ENCODE measurements around the gene WDR53. TPM values are rescaled to one million over a fixed set of nuclear protein-coding genes. Genes with fewer than 3 reads are reported as not detected.

The WDR53 gene
- total and polyA plus RNA-seq, 2 donors (not counting 3 experiments of a cell fraction or from before 2014, with no cell fraction given): 5.2 to 13.0 TPM

DNA sequence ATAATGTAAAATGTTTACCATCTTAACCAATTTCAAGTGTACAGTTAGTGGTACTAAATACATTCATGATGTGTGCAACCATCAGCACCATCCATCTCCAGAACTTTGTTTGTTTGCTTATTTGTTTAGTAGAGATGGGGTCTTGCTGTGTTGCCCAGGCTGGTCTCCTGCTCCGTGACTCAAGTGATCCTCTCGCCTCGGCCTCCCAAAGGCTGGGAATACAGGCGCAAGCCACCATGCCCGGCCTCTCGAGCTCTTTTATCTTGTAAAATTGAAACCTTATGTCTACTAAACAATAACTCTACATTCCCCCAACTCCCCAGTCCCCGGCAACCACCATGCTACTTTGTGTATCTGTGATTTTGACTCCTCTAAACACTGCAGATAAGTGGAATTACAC is 32.0 kb upstream of the WDR53 start:
- POLR2A ChIA-PET: no interaction called here
- CTCF ChIA-PET: interaction anchor here (0.6 kb wide), 1 partner anchor 20 kb away, joined by 4 read pairs; no protein-coding TSS in a partner anchor
- DNase-seq (ENCODE audit: low read depth, low spot score) (no peak), FAIRE-seq (no peak)
- dilution Hi-C loops (cut with MboI; ENCODE audit: extremely low pct_ligation_motif_present, low sequenced_read_pairs) (no loop called here), intact Hi-C loops (cut with micrococcal nuclease) (no loop called here)
- H3K79me2 ChIP-seq (ENCODE audit: control insufficient read depth, insufficient read depth, low read length): no peaks in the 10 kb centered on the region
- H3K9me3 ChIP-seq (replicated peaks; ENCODE audit: control insufficient read depth, insufficient read depth, low read length): no peaks in the 10 kb centered on the region
- H3K4me2 ChIP-seq (ENCODE audit: insufficient read depth, low read length): no peak overlapping the region
- H3K36me3 ChIP-seq (ENCODE audit: control insufficient read depth in 2 of 2, extremely low read depth in 1 of 2, insufficient read depth in 2 of 2, low read length in 2 of 2): no peaks in the 10 kb centered on the region
- H3K4me3 ChIP-seq (replicated peaks in 1 of 3; ENCODE audit: insufficient read depth in 1 of 3, low read depth in 1 of 3, low read length in 3 of 3): no peak overlapping the region
- H2AFZ ChIP-seq (ENCODE audit: low read depth, low read length): no peak overlapping the region
- no peaks in the 10 kb centered on the region for H3K9me1 ChIP-seq (replicated peaks; ENCODE audit: control insufficient read depth, extremely low read depth, insufficient read depth, low read length)
- TF ChIP-seq CTCF (IDR thresholded peaks at IDR 0.05; ENCODE audit: extremely low read depth in 1 of 2, insufficient read depth in 1 of 2, low read depth in 1 of 2, low read length in 2 of 2): no peak
- no peak for TF ChIP-seq POLR2AphosphoS5 (IDR thresholded peaks at IDR 0.05; ENCODE audit: insufficient read depth, low read depth, low read length)
- TF ChIP-seq JUN (IDR thresholded peaks at IDR 0.05; ENCODE audit: borderline replicate concordance, insufficient read depth, insufficient read length, low read depth): no peak
- no peak overlapping the region for H3K27ac ChIP-seq (ENCODE audit: insufficient read depth, low read depth, low read length)
- no peaks in the 10 kb centered on the region for H3K4me1 ChIP-seq (ENCODE audit: control insufficient read depth, extremely low read depth, insufficient read depth, low read length)
- BruUV-seq (replicated peaks): no TSS peak
- no peaks in the 10 kb centered on the region for H4K20me1 ChIP-seq (replicated peaks; ENCODE audit: control insufficient read depth, extremely low read depth, insufficient read depth, low read length)
- H3K27me3 ChIP-seq (ENCODE audit: control insufficient read depth in 2 of 2, insufficient read depth in 2 of 2, low read length in 2 of 2): peaks cover 6 to 8% of the 10 kb centered on the region in 2 experiments
- no peak overlapping the region for H3K9ac ChIP-seq (replicated peaks; ENCODE audit: extremely low read depth, insufficient read depth, low read length)

DNA sequence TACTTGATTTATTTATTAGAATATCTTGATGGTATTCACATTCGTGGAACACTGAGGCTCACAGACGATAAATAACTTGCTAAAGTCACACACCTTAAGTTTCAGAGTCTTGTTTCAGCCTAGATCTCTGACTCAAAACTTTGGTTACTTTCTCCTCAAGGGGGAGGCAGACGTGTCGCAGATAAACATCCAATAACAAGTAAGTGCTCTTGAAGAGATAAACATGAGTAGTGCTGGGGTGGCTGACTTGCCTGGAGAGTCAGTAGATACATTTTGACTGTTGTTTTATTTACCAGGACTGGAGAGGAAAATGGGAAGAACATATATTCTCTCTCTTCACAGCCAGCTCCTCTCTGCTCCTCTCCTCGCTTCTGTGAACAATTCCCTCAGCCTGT is 31.4 kb upstream of the WDR53 start:
- H2AFZ ChIP-seq (ENCODE audit: low read depth, low read length): no peak overlapping the region
- H3K4me1 ChIP-seq (ENCODE audit: control insufficient read depth, extremely low read depth, insufficient read depth, low read length): no peaks in the 10 kb centered on the region
- no peak for FAIRE-seq
- CTCF ChIA-PET: interaction anchor here (0.6 kb wide), 1 partner anchor 19 kb away, joined by 4 read pairs; no protein-coding TSS in a partner anchor
- H3K9me3 ChIP-seq (replicated peaks; ENCODE audit: control insufficient read depth, insufficient read depth, low read length): no peaks in the 10 kb centered on the region
- H3K27me3 ChIP-seq (ENCODE audit: control insufficient read depth in 2 of 2, insufficient read depth in 2 of 2, low read length in 2 of 2): peaks cover 5 to 8% of the 10 kb centered on the region in 2 experiments
- dilution Hi-C loops (cut with MboI; ENCODE audit: extremely low pct_ligation_motif_present, low sequenced_read_pairs): no loop called here
- POLR2A ChIA-PET: no interaction called here
- H3K4me2 ChIP-seq (ENCODE audit: insufficient read depth, low read length): no peak overlapping the region
- no TSS peak for BruUV-seq (replicated peaks)
- H3K27ac ChIP-seq (ENCODE audit: insufficient read depth, low read depth, low read length): no peak overlapping the region
- DNase-seq (ENCODE audit: low read depth, low spot score): no peak
- H3K79me2 ChIP-seq (ENCODE audit: control insufficient read depth, insufficient read depth, low read length): no peaks in the 10 kb centered on the region
- intact Hi-C loops (cut with micrococcal nuclease): no loop called here
- H3K4me3 ChIP-seq (replicated peaks in 1 of 3; ENCODE audit: insufficient read depth in 1 of 3, low read depth in 1 of 3, low read length in 3 of 3): no peak overlapping the region
- no peaks in the 10 kb centered on the region for H3K9me1 ChIP-seq (replicated peaks; ENCODE audit: control insufficient read depth, extremely low read depth, insufficient read depth, low read length)
- TF ChIP-seq CTCF (IDR thresholded peaks at IDR 0.05; ENCODE audit: extremely low read depth in 1 of 2, insufficient read depth in 1 of 2, low read depth in 1 of 2, low read length in 2 of 2) (no peak), POLR2AphosphoS5 (IDR thresholded peaks at IDR 0.05; ENCODE audit: insufficient read depth, low read depth, low read length) (no peak), EZH2 (IDR thresholded peaks at IDR 0.05; ENCODE audit: borderline replicate concordance, low read depth, low read length, severe bottlenecking) (no peak), GATA2 (IDR thresholded peaks at IDR 0.05; ENCODE audit: insufficient read depth, insufficient read length, low read depth, low read length) (no peak), FOS (IDR thresholded peaks at IDR 0.05; ENCODE audit: borderline replicate concordance, insufficient read depth, low read length) (no peak), MYC (IDR thresholded peaks at IDR 0.05; ENCODE audit: low read depth, low read length) (no peak), JUN (IDR thresholded peaks at IDR 0.05; ENCODE audit: borderline replicate concordance, insufficient read depth, insufficient read length, low read depth) (no peak), POLR2A (IDR thresholded peaks at IDR 0.05; ENCODE audit: low read depth, low read length) (no peak)
- TF ChIP-seq, protein P1, sequence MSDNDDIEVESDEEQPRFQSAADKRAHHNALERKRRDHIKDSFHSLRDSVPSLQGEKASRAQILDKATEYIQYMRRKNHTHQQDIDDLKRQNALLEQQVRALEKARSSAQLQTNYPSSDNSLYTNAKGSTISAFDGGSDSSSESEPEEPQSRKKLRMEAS (IDR thresholded peaks at IDR 0.05; ENCODE audit: insufficient read depth, insufficient read length): no peak
- no peak overlapping the region for H3K9ac ChIP-seq (replicated peaks; ENCODE audit: extremely low read depth, insufficient read depth, low read length)
- no peaks in the 10 kb centered on the region for H4K20me1 ChIP-seq (replicated peaks; ENCODE audit: control insufficient read depth, extremely low read depth, insufficient read depth, low read length)
- H3K36me3 ChIP-seq (ENCODE audit: control insufficient read depth in 2 of 2, extremely low read depth in 1 of 2, insufficient read depth in 2 of 2, low read length in 2 of 2): no peaks in the 10 kb centered on the region

All from endothelial cell of umbilical vein (primary cell).